HG02938 (cell line): ENCODE data around the gene NBL1.

ENCODE experiments used
- ATAC-seq: cut with Tn5 transposase; IDR thresholded peaks from one replicate; pipeline ENCODE4 v1.9.1; 2021; ENCODE audit warnings: mild to moderate bottlenecking, moderate library complexity; ENCODE audit not compliant: unreplicated experiment

Gene NBL1

GRCh38 chr1:19695772-19696171 is 51.7 kb downstream of the NBL1 start:
- no peak for ATAC-seq

- ATAC-seq, result no peak
Observed at GRCh38 chr1:19696820-19697219, 52.7 kb downstream of the NBL1 start.

- ATAC-seq, result no peak
Observed at GRCh38 chr1:19698181-19698580, 54.1 kb downstream of the NBL1 start.

GRCh38 chr1:19700079-19700777 is 56.1 kb downstream of the NBL1 start:
- ATAC-seq, result no peak

GRCh38 chr1:19703280-19703679 is 59.2 kb downstream of the NBL1 start:
- no peak for ATAC-seq

- no peak for ATAC-seq
Observed at GRCh38 chr1:19704247-19705113, 60.4 kb downstream of the NBL1 start.

- ATAC-seq, result no peak
Observed at GRCh38 chr1:19705464-19705863, 61.4 kb downstream of the NBL1 start.

GRCh38 chr1:19706136-19706535 is 62.0 kb downstream of the NBL1 start:
- ATAC-seq, result no peak
